T47D (cell line): ENCODE results near the gene CRTC1.

ENCODE experiments used
- DNase-seq, 2 experiments: peaks; one replicate each; pipeline versions ENCODE4 v3.0.0 to v3.0.0-alpha.2; 2011 to 2012; ENCODE audit warnings: low read depth in 1 of 2, low spot score in 1 of 2
- JUND ChIP-seq: IDR thresholded peaks from 2 replicates; pipeline ENCODE4 v1.6.1; 2012; ENCODE audit warnings: low read depth
- in situ Hi-C: cut with HindIII; loops from 2 replicates; pipeline ENCODE4 v1.10.0; 2016; ENCODE audit warnings: low sequenced_read_pairs, low pct_unique_long_range_greater_than_20kb

Gene CRTC1

GRCh38 chr19:18666784-18667183 lies 16.7 kb upstream of the CRTC1 start:
- DNase-seq, result no peak
- no peak for TF ChIP-seq JUND
- in situ Hi-C loops, result no loop called here

GRCh38 chr19:18667531-18668251 lies 15.8 kb upstream of the CRTC1 start:
- DNase-seq, result no peak
- in situ Hi-C loops, result no loop called here
- TF ChIP-seq JUND, result no peak

GRCh38 chr19:18668252-18668631 lies 15.2 kb upstream of the CRTC1 start:
- TF ChIP-seq JUND, result no peak
- DNase-seq, result no peak
- in situ Hi-C loops, result no loop called here

- no peak for TF ChIP-seq JUND
- no peak for DNase-seq
- in situ Hi-C loops, result no loop called here
Observed at GRCh38 chr19:18668744-18669523, 14.5 kb upstream of the CRTC1 start.

- no peak for TF ChIP-seq JUND
- in situ Hi-C loops, result no loop called here
- no peak for DNase-seq
Observed at GRCh38 chr19:18669524-18669817, 14.0 kb upstream of the CRTC1 start.

- in situ Hi-C loops, result no loop called here
- no peak for TF ChIP-seq JUND
- no peak for DNase-seq
Observed at GRCh38 chr19:18669883-18670282, 13.6 kb upstream of the CRTC1 start.

GRCh38 chr19:18670312-18670711 lies 13.2 kb upstream of the CRTC1 start:
- no peak for TF ChIP-seq JUND
- DNase-seq, result no peak
- in situ Hi-C loops, result no loop called here

GRCh38 chr19:18671303-18672043 lies 12.0 kb upstream of the CRTC1 start:
- no peak for TF ChIP-seq JUND
- DNase-seq, result no peak
- in situ Hi-C loops, result no loop called here

- no peak for DNase-seq
- in situ Hi-C loops, result no loop called here
- TF ChIP-seq JUND, result no peak
Observed at GRCh38 chr19:18672044-18672451, 11.4 kb upstream of the CRTC1 start.

- in situ Hi-C loops, result no loop called here
- no peak for TF ChIP-seq JUND
- DNase-seq, result peak in 1 of 2 experiments; percentile 22
Observed at GRCh38 chr19:18672606-18673337, 10.7 kb upstream of the CRTC1 start.

- in situ Hi-C loops, result no loop called here
- DNase-seq, result no peak
- TF ChIP-seq JUND, result no peak
Observed at GRCh38 chr19:18674616-18675015, 8.9 kb upstream of the CRTC1 start.

GRCh38 chr19:18675779-18676178 lies 7.7 kb upstream of the CRTC1 start:
- DNase-seq, result no peak
- in situ Hi-C loops, result no loop called here
- TF ChIP-seq JUND, result no peak
